PC-9 (cell line): Measurements from ENCODE around the gene MOV10L1. TPM values are rescaled to one million over a fixed set of nuclear protein-coding genes. Genes with fewer than 3 reads are reported as not detected.
"Not testable (repeated sequence)": the region's sequence is repeated elsewhere in the genome, so short reads cannot be mapped to it uniquely, and the experiment has no call there.

Source experiments
- BruUV-seq: library from RNA; stranded (reverse); fragments of 400-500 nt; replicated peaks from 2 replicates; lab custom pipeline; 2021; lab: Mats Ljungman, UMichigan
- CTCF ChIA-PET: fragments of 300-600 bp; sonication (Branson Sonifier 250); formaldehyde crosslinking; loops from one replicate; lab custom pipeline; 2022; ENCODE audit warnings: antibody characterized with exemption; lab: Charles Lee
- POLR2A ChIA-PET: fragments of 300-600 bp; sonication (Branson Sonifier 250); formaldehyde crosslinking; loops from one replicate; lab custom pipeline; 2022; ENCODE audit warnings: antibody characterized with exemption; ENCODE audit not compliant: unreplicated experiment; lab: Charles Lee
- DNase-seq, 2 experiments: peaks; one replicate each; pipeline versions ENCODE4 v3.0.0 to v3.0.0-alpha.2; 2015 to 2022; ENCODE audit warnings: mixed read lengths in 1 of 2
- H2AFZ ChIP-seq: fragments of 200-600 bp; sonication (generic); 2 replicates; pipeline ENCODE4 v1.8.1; 2017; ENCODE audit warnings: antibody characterized with exemption
- H3F3A ChIP-seq: fragments of 200-600 bp; sonication (generic); 2 replicates; pipeline ENCODE4 v1.8.1; 2017; ENCODE audit warnings: antibody characterized with exemption, mild to moderate bottlenecking, low read depth; ENCODE audit not compliant: insufficient read depth
- H3K27ac ChIP-seq: fragments of 200-600 bp; sonication (generic); 2 replicates; pipeline ENCODE4 v1.6.1; 2016; ENCODE audit warnings: mixed run types
- H3K27me3 ChIP-seq: fragments of 200-600 bp; sonication (generic); 2 replicates; pipeline ENCODE4 v1.6.1; 2016; ENCODE audit warnings: low read depth, mixed run types; ENCODE audit not compliant: insufficient read depth
- H3K36me3 ChIP-seq: fragments of 200-600 bp; sonication (generic); 2 replicates; pipeline ENCODE4 v1.6.1; 2016; ENCODE audit warnings: low read depth, mixed run types
- H3K4me1 ChIP-seq: fragments of 200-600 bp; sonication (generic); replicated peaks from 2 replicates; pipeline ENCODE4 v1.6.1; 2016; ENCODE audit warnings: mixed run types; ENCODE audit not compliant: insufficient read depth
- H3K4me2 ChIP-seq: fragments of 200-600 bp; sonication (generic); 2 replicates; pipeline ENCODE4 v1.6.1; 2017; ENCODE audit warnings: mixed run types
- H3K4me3 ChIP-seq: fragments of 200-600 bp; sonication (generic); 2 replicates; pipeline ENCODE4 v1.6.1; 2016; ENCODE audit warnings: mixed run types
- H3K79me2 ChIP-seq: fragments of 200-600 bp; sonication (generic); 2 replicates; pipeline ENCODE4 v1.6.1; 2017; ENCODE audit warnings: low read depth, mixed run types
- H3K9me2 ChIP-seq: fragments of 200-600 bp; sonication (generic); 2 replicates; pipeline ENCODE4 v1.8.1; 2017; ENCODE audit warnings: mild to moderate bottlenecking; ENCODE audit not compliant: insufficient read depth
- H3K9me3 ChIP-seq: fragments of 200-600 bp; sonication (generic); 2 replicates; pipeline ENCODE4 v1.8.1; 2016; ENCODE audit warnings: low read depth; ENCODE audit not compliant: insufficient read depth
- H4K20me1 ChIP-seq: fragments of 200-600 bp; sonication (generic); 2 replicates; pipeline ENCODE4 v1.8.1; 2017; ENCODE audit not compliant: insufficient read depth
- CTCF ChIP-seq: fragments of 200-600 bp; sonication (generic); conservative IDR thresholded peaks from 2 replicates; pipeline ENCODE4 v1.6.1; 2017; ENCODE audit warnings: mixed run types, antibody characterized with exemption, mild to moderate bottlenecking, moderate library complexity
- EZH2 ChIP-seq: fragments of 200-600 bp; sonication (generic); IDR thresholded peaks from 2 replicates; pipeline ENCODE4 v1.8.0; 2017; ENCODE audit warnings: antibody characterized with exemption, low read depth
- intact Hi-C: fragments of 100-400 bp; cut with micrococcal nuclease; formaldehyde crosslinking; loops from one replicate; pipeline ENCODE4 v1.10.0; 2022; ENCODE audit not compliant: unreplicated experiment
- total RNA-seq: library from RNA; stranded (reverse); gene quantifications from 2 replicates; pipeline ENCODE4 v1.2.3, GENCODE V29; 2021

Gene MOV10L1
- total RNA-seq, 1 experiment from 2014 or later, result not detected

- Histone ChIP-seq H2AFZ (no peak within 1 kb of the TSS), H3K9me2 (no peaks in the 10 kb centered on the region), H3F3A (no peaks in the 10 kb centered on the region), H3K79me2 (no peaks in the 10 kb centered on the region), H3K9me3 (no peaks in the 10 kb centered on the region), H3K4me1 (no peaks in the 10 kb centered on the region), H4K20me1 (no peaks in the 10 kb centered on the region), H3K27me3 (peaks cover 21% of the 10 kb centered on the region), H3K27ac (no peak within 1 kb of the TSS), H3K4me2 (no peak within 1 kb of the TSS), H3K4me3 (no peak within 1 kb of the TSS), H3K36me3 (no peaks in the 10 kb centered on the region)
- intact Hi-C loops, result no loop called here
- BruUV-seq, result no TSS peak
- CTCF ChIA-PET, result no interaction called here
- no peak for DNase-seq
- no peak for TF ChIP-seq CTCF
- no peak for TF ChIP-seq EZH2
- POLR2A ChIA-PET, result interaction anchor here (0.5 kb wide), 1 partner anchor 9 kb away, joined by 4 read pairs; no protein-coding TSS in a partner anchor
These were observed 4.4 kb upstream of the MOV10L1 start, which contains the start of gene MLC1 for GRCh38 chr22:50085211-50085972. Gene MLC1, minus strand, starts transcription at chr22:50085426. Its CDS starts 524 bp downstream, at chr22:50084902.

- H3K4me3 ChIP-seq, result no peak overlapping the region
- H4K20me1 ChIP-seq, result no peaks in the 10 kb centered on the region
- no peaks in the 10 kb centered on the region for H3K79me2 ChIP-seq
- TF ChIP-seq CTCF (no peak), EZH2 (no peak)
- H3K4me2 ChIP-seq, result no peak overlapping the region
- intact Hi-C loops, result no loop called here
- CTCF ChIA-PET, result no interaction called here
- no peaks in the 10 kb centered on the region for H3F3A ChIP-seq
- no peak overlapping the region for H2AFZ ChIP-seq
- no peaks in the 10 kb centered on the region for H3K36me3 ChIP-seq
- H3K9me2 ChIP-seq, result no peaks in the 10 kb centered on the region
- no peak overlapping the region for H3K27ac ChIP-seq
- no peak for DNase-seq
- H3K9me3 ChIP-seq, result no peaks in the 10 kb centered on the region
- peaks cover 25% of the 10 kb centered on the region for H3K27me3 ChIP-seq
- POLR2A ChIA-PET, result no interaction called here
- no peaks in the 10 kb centered on the region for H3K4me1 ChIP-seq
- BruUV-seq, result no TSS peak
These were observed 3.3 kb upstream of the MOV10L1 start for GRCh38 chr22:50086526-50086925.

- H3K9me3 ChIP-seq, H3K27ac ChIP-seq, POLR2A ChIA-PET, H3K36me3 ChIP-seq, H3K4me3 ChIP-seq, intact Hi-C loops, CTCF ChIA-PET, H3K79me2 ChIP-seq, H3K4me2 ChIP-seq, DNase-seq, H3K4me1 ChIP-seq, H3K9me2 ChIP-seq, H3F3A ChIP-seq, H4K20me1 ChIP-seq, BruUV-seq, H2AFZ ChIP-seq: not testable (repeated sequence)
- peaks cover 30% of the 10 kb centered on the region for H3K27me3 ChIP-seq
These were observed 2.8 kb upstream of the MOV10L1 start for GRCh38 chr22:50086975-50087374.
